ENCODE data around the gene C10orf62.
A peak's percentile ranks its signal among the peaks of the same experiment; 100 is the strongest.
"Not testable (repeated sequence)": the region's sequence is repeated elsewhere in the genome, so short reads cannot be mapped to it uniquely, and the experiment has no call there.

C10orf62 gene

DNA sequence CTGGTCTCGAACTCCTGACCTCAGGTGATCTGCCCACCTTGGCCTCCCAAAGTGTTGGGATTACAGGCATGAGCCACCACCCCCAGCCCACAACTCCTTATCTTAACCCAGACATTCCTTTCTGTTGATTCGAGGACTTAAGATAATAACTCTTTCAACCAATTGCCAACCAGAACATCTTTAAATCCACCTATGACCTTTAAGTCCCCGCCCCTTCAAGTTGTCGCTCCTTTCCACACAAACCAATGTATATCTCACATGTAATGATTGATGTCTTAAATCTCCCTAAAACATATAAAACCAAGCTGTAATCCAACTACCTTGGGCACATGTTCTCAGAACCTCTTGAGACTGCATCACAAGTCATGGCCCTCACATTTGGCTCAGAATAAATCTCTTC, 24.7 kb upstream of the C10orf62 start:
- DNase-seq (ENCODE audit: low read depth in 2 of 2), result no peak

DNA sequence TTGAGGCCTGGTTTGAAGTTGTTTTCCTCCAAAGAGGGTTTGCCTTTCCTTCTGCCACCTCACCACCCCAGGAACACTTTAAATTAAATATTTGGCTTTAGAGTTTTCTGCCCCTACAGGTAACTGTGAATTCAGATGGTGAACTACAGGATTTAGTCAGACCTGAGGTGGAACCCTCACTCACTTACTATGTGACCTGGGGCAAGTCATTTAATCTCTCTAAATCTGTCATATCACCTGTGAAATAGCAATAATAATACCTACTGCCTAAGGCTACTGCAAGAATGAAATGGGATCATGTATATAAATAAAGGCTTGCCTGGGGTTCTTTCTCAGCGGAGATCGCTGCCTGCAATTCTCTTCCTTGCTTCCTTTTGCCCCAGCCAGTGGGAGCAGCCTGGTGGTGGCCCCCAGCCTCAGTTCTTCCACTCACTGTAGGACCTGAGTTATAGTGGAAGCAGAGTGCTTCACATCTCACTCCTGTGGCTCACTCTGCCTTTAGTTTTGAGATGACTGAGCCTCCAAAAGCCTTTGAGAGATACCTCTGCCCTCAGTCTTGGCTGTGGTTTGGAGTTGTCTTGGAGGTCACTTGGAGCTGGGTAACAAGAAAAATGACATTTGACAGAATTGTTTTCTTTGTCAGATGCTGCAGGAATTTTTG, 23.1 kb upstream of the C10orf62 start:
- no peak for DNase-seq (ENCODE audit: low read depth in 2 of 2)

DNA sequence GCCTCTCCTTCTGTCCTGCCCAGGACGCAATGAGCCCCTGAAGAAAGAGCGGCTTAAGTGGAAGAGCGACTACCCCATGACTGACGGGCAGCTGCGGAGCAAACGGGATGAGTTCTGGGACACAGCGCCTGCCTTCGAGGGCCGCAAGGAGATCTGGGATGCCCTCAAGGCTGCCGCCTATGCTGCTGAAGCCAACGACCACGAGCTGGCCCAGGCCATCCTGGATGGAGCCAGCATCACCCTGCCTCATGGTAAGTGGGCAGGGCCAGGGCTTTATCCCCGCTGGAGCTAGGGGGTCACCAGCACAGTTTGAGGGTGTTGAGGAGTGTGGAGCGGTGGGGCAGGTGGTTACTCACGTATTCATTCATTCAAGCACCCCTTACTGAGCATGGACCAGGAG, 21.6 kb upstream of the C10orf62 start:
- DNase-seq (ENCODE audit: low read depth in 2 of 2), result no peak

DNA sequence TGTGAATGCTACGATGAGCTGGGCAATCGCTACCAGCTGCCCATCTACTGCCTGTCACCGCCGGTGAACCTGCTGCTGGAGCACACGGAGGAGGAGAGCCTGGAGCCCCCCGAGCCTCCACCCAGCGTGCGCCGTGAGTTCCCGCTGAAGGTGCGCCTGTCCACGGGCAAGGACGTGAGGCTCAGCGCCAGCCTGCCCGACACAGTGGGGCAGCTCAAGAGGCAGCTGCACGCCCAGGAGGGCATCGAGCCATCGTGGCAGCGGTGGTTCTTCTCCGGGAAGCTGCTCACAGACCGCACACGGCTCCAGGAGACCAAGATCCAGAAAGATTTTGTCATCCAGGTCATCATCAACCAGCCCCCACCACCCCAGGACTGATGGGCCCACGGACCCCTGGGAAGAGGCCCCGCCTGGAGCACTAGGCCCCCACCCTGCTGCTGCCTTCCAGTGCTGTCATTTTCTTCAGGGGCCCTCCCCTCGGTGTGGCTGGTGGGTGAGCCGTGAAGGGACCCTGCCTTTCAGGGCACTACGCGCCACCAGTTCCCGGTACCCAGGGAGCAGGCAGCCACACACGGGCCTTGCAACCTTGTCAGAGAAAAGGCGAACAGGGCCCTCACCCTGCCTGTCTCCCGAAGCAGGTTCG, 19.3 kb upstream of the C10orf62 start:
- no peak for DNase-seq (ENCODE audit: low read depth in 2 of 2)

DNA sequence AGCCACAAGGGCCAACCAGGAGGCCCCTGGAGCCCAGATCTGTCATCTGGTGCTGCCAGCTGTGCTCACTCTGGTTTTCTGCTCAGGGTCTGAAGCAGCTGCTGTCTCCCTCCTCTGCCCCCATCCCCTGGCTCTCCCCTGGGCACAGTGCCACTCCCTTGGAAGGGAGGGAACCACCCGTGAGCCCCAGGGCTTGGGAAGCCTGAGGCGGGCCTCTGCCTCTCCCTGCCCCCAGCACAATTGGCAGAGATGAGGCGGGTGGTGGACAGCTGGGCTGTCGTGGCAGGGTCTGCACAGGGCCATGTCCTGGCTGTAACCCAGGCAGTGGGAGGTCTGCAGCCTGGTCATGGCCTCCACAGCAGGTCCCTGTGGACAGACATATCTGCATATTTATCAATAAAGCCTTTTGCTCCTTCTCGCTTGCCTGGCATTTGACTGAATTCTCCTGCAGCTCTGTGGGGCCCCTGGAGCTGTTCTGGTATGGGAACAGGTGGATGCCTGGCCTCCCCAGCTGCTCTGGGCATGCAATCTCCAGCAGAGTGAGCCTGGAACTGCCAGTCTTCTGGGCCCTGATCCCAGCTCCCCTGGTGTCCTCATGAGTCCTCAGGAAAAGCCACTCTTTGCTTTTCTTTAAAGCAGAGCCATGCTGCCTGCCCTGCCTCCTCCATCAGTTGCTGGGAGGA, 18.6 kb upstream of the C10orf62 start:
- no peak for DNase-seq (ENCODE audit: low read depth in 2 of 2)

DNA sequence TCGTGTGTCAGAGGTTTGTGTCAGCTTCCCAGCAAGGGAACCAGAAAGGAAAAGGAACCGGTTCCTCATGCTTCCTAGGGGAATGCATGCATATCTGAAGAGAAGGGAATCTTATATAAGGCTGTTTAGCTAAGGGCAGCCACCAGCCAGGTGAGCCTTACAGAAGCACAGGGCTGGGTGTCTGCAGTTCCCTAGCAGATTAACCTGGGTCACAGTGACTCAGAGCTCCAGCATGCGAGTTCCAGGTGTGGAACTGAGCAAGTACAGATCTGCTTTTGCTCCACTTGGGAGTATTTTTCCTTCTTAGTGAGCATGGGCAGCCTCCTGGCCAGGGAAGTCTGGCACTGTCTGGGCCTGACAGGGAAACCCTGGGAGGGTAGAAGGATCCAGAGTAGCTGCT, 17.9 kb upstream of the C10orf62 start:
- DNase-seq (ENCODE audit: low read depth in 2 of 2), result no peak

DNA sequence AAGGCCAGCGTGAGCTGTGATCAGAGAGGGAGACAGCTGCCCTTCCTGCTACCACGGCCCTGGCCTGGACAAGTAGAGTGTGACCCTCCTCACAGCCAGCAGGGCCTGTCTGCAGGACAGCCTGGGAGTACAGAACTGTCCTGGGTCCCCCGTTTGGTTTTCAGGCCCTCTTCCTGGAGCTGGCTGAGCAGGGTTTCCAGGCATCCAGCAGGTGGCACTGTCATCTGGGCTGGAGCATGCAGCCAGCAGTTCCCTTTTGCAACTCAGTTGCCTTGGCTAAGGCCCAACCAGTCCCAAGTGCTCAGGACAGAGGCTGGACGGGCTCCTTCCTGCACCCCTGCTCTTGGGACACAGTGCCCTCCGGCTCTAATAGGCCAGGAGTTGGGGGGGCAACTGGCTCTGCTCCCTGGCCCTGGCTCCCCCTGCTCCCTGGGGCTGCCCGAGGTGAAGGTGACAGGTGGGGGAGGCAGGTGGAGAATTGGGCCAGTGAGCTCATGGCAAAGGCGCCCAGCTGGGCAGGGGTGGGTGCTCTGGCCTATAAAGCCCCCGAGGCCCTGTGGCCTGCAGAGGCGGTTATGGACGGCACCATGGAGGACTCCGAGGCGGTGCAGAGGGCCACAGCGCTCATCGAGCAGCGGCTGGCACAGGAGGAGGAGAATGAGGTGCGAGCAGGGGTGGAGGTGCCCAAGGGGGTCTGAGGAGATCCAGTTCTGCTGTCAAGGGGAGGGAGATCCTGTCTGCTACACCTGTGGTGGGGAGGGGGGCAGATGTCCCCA, 17.1 kb upstream of the C10orf62 start, which contains the start of gene ANKRD2:
Gene ANKRD2, plus strand, starts transcription at position 566 of the 776 bp plus-strand sequence. Its CDS starts 10 bp downstream, at position 576.
- DNase-seq (ENCODE audit: low read depth in 2 of 2), result peak; percentile 29 to 47

DNA sequence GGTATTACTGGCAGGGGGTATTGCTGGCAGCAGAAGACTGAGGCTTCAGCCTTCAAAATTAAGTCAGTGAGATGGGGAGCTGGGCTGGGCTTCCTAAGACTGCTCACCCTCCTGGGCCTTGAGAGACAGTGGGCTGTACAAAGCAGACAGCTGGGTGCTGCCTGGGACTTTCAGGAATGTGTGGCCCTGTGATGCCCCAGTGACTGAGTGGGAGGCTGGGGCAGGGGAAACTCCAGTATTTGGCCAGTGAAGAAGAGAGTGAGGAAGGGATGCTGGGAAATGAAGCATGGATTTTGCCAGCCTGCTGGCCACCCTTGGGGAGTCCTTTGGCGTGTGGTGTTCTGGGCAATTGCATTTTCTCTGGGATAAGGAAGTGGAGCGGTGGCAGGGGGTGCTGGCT, 16.5 kb upstream of the C10orf62 start:
- no peak for DNase-seq (ENCODE audit: low read depth in 2 of 2)

DNA sequence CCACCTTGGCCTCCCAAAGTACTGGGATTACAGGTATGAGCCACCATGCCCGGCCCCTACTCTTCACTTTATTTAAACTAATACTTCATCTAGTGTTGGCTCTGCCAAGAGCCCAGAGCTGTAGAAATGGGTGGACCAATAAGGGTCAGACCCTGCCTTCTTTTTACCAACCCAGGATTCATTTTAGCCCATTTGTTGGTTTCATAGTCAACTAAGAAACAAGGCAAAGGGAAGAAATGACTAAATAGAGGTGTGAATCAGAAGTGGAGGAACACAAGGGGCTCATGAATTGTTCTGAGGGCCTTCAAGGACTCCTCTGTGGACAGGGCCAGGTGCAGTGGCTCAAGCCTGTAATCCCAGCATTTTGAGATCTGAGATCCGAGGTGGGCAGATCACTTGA, 15.8 kb upstream of the C10orf62 start:
- no peak for DNase-seq (ENCODE audit: low read depth in 2 of 2)

DNA sequence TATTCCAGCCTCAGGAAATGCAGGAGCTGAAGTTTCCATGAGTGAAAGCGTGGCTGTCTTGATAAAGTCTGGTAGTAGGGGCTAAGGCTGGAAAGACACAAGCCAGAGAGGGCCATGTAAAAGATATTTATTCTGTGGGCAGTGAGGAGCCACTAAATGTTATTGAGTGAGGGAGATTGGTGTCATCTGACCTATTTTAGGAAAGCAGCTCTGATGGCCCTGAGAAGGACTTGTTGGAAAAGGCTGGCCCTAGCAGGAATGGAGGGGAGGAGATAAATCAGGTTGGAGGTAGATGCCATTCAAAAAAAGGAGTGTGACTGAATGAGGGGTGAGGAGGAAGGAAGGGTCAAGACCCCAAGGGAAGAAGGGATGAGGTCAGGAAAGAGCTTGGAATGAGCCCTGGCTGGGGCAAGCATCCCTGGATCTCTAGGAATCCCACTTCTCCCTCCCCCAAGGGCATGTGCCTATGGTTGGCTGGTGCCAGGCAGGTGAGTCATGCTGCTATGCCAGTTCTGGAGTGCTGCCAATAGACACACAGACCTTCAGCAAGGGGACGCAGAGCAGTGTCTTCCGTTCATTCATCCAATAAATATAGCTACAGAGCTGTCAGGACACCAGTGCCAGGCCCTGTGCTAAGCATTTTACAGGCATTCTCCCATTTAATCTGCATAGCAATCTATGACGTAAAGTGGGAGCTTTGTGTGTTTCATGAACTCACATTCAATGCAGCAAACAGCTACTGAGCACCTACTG, 15.0 kb upstream of the C10orf62 start:
- no peak for DNase-seq (ENCODE audit: low read depth in 2 of 2)

DNA sequence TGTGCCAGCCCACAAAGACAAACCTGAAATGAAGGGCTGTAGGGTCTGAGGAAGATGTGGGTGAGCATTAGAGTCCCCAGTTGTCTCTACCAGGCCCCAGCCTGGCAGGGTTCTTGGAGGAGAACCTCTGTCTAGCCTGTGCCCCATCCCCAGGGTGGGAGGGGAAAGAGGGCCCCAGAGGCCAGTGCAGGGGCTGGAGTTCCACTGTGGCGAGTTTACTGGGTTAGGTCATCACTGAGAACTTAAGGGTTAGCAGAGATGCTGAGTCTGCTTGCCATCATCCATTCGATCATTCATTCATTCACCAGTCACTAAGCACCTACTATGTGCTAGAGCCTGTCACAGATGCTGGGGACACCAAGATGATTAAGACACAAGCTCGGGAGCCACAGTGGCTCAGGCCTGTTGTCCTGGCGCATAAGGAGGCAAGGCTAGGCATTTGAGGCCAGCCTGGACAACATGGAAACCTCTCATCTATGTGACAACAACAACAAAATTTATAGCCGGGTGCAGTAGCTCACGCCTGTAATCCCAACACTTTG, 14.3 kb upstream of the C10orf62 start:
- no peak for DNase-seq (ENCODE audit: low read depth in 2 of 2)

DNA sequence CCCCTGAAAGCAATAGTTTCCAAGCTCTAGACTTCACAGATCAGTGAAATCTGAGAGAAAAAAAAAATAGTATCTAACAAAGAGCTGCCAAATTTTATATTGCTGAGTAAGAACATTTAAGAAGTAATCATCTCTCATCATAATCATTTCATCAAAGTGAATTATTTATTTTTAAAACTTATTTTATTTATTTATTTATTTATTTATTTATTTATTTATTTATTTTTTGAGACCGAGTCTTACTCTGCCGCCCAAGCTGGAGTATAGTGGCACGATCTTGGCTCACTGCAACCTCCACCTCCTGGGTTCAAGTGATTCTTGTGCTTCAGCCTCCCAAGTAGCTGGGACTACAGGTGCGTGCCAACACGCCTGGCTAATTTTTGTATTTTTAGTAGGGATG, 13.0 kb upstream of the C10orf62 start:
- DNase-seq (ENCODE audit: low read depth in 2 of 2), result not testable (repeated sequence)

DNA sequence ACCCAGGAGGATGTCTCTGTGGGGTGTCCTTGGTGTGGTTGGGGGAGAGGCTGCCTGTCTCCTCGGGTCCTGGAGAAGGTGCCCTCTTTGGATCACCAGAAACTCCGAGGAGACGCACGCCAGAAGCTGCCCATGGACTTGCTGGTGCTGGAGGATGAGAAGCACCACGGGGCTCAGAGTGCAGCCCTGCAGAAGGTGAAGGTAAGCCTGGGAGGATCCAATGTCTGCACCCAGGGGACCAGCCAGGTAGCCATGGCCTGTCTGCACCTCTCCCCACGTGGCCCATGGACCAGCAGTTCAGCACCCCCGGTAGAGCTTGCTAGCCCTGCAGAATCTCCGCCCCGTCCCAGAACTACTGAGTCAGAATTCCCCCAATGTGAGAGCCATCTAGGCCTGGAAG, 11.8 kb upstream of the C10orf62 start:
- DNase-seq (ENCODE audit: low read depth in 2 of 2), result no peak

DNA sequence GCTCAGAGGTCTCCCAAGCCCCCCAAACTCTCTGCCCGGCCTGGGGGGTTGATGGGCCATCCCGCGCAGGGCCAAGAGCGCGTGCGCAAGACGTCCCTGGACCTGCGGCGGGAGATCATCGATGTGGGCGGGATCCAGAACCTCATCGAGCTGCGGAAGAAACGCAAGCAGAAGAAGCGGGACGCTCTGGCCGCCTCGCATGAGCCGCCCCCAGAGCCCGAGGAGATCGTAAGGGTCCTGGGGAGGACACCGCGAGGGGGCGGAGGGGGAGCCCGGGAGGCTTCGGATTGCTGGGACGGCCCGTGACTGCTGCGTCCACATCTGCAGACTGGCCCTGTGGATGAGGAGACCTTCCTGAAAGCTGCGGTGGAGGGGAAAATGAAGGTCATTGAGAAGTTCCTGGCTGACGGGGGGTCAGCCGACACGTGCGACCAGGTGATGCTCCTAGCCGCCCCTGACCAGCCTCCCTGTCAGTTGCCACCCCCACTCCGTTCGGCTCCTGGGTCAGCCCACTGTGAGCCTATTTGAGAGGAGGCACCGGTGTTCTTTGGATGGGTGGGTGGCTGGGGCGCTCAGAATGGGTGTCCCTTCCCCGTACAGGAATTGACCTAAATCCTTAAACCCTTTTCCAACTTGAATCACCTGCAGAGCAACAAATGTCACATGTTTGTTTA, 11.2 kb upstream of the C10orf62 start:
- no peak for DNase-seq (ENCODE audit: low read depth in 2 of 2)

DNA sequence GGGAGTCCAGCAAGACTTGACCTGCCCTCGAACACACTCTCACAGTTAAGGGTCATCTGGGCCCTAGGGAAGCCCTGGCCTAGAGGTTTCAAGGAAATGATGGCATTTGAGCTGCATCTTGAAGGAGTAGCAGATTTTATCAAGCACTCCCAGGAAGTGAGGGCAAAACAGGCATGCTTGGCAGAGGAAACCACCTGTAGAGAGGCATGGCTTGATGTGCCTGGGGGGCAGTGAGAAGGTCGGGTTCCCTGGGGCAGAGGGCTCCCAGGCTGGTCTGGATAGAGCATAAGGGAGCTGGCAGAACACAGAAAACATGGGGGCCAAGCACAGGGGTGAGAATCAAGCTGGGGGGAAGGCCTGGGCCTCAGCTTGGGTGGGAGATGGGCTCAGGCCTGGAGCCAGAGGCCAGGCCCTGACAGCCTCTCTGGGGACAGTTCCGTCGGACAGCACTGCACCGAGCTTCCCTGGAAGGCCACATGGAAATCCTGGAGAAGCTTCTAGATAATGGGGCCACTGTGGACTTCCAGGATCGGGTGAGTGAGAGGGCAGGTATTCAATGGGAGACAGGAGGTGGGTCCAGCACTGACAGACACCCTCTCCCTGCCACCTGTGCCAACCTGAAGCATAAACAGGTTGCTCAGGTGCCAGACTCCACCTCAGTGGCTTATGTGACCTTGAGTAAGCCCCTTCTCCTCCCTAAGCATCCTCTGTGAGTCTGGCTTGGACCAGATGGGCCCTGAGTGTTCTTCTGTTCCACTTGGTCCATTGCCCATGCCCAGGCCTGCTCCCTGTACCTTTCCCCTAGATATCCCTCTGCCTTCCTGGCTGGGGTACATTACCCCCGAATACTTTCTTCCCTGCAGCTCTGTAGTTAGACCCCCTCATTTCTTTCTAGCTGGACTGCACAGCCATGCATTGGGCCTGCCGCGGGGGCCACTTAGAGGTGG, 8.8 kb upstream of the C10orf62 start:
- DNase-seq (ENCODE audit: low read depth in 2 of 2), result no peak

DNA sequence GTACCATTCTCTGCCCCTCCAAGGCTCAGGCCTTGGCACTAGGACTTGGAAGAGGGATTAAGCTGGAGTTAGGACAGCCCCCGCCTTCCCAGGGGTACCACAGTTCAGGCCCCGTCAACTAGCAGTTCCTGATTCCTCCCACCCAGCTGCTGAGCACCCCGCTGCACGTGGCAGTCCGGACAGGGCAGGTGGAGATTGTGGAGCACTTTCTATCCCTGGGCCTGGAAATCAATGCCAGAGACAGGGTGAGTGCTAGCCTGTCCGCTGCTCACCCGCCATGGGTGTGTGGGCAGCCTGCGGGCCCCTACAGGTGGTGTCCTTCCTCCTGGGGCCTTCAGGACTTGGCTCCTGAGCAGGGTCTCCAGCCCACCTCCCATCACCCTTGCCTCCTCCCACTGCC, 7.4 kb upstream of the C10orf62 start:
- DNase-seq (ENCODE audit: low read depth in 2 of 2), result no peak

DNA sequence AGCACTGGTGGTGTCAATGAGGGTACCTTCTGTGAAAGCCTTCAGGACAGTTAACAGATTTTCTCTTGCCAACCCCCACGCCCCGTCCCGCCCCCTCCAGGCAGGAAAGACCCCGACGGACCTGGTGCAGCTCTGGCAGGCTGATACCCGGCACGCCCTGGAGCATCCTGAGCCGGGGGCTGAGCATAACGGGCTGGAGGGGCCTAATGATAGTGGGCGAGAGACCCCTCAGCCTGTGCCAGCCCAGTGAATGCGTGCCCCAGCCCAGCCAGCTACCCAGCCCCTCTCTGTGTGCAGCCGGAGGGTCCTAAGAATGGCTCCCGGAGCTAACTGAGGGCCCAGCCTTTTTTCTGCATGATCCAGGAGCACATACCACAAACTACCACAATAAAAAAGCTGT, 6.0 kb upstream of the C10orf62 start:
- DNase-seq (ENCODE audit: low read depth in 2 of 2), result no peak

DNA sequence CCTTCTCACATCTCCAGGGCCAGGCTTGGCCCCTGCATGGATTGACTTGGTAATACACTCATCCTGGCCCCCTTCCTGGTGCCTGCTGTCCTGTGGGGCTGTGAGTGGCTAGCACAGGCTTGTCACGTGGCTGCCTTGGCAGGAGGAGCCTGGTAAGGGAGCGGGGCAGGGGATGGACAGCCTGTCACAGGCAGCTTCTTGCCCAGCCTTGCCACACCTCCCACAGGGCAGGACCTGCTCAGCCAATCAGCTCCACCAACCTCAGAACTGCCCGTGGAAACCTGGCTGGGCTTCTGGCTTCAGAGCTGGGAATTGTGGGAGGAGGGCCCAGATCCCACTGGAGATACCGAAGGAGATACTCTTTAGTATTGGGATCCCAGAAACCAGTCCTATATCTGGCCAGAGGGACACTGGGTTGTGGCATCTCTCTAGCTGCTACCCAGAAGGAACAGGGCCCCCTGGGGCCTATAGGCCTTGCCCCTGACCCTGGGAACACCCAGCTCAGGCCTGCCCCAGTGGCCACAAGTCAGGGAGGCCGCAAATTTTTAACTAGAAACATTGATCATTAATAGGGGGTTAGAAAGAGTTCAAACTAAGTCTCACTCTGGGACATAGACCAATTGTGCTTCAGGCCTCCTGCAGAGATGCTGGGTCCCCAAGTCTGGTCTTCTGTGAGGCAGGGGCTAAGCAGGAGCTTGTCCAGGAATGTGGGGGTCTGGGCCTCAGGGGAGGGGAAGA, 5.3 kb upstream of the C10orf62 start, which contains the start of gene HOGA1:
Gene HOGA1, plus strand, starts transcription at position 330 of the 738 bp plus-strand sequence. Its CDS starts 315 bp downstream, at position 645.
- DNase-seq (ENCODE audit: low read depth in 2 of 2), result no peak
